AG10803 (cell line): ENCODE measurements around the gene KCNS1.

Source experiments
- DNase-seq: peaks from one replicate; pipeline ENCODE4 v3.0.0; 2010; ENCODE audit warnings: low read depth
- H3K4me3 ChIP-seq: 2 replicates; pipeline ENCODE4 v1.5.1; 2011; ENCODE audit warnings: mild to moderate bottlenecking, low read length, control low read depth
- TF ChIP-seq, protein P1 (sequence below): conservative IDR thresholded peaks from 2 replicates; pipeline ENCODE4 v1.5.1; 2011; ENCODE audit warnings: mild to moderate bottlenecking, low read length, control low read depth, inconsistent platforms

KCNS1 gene

DNA sequence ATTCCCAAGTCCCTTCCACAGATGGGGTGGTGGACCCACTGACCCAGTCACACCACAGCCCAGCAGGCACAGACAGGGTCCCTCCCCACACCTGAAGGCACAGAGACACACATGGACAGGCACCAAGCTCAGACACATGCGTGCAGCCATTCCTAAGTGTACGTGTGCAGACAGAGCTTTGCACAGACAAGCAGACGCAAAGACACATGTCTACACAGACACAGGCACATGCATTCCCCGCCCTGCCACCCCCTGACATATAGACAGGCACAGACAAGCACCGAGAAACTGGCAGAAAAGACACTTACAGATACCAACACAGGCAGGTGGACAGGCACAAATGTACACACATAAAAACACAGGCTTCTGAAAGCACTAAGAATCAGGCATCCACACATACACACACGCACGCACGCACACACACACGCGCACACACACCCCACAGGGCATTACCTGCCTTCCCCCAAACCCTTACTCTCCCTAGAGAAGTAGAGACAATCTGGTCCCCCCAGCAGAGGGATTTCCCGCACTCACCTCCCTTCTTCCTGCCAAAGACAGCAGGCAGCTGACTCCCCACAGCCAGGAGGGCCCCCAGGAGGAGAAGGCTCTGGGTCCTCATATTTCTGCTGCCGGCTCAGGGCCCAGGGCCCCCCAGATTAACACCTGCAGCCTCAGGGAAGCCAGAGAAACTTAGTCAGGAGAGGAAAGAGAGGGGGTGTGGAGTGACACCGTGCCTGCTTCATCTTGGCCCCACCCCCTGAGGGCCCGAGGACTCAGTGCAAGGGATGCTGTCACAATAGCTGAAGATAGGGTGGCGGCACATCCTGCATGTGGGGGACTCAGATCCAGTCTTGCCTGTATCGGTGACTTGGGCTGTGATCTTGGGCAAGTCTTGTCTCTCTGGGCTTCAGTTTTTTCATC lies 13.8 kb upstream of the KCNS1 start, which contains the start of gene WFDC5:
Gene WFDC5, minus strand, starts transcription at position 710 of the 921 bp plus-strand sequence. Its CDS starts 91 bp downstream, at position 619.
- no peak within 1 kb of the TSS for H3K4me3 ChIP-seq
- TF ChIP-seq, protein P1, sequence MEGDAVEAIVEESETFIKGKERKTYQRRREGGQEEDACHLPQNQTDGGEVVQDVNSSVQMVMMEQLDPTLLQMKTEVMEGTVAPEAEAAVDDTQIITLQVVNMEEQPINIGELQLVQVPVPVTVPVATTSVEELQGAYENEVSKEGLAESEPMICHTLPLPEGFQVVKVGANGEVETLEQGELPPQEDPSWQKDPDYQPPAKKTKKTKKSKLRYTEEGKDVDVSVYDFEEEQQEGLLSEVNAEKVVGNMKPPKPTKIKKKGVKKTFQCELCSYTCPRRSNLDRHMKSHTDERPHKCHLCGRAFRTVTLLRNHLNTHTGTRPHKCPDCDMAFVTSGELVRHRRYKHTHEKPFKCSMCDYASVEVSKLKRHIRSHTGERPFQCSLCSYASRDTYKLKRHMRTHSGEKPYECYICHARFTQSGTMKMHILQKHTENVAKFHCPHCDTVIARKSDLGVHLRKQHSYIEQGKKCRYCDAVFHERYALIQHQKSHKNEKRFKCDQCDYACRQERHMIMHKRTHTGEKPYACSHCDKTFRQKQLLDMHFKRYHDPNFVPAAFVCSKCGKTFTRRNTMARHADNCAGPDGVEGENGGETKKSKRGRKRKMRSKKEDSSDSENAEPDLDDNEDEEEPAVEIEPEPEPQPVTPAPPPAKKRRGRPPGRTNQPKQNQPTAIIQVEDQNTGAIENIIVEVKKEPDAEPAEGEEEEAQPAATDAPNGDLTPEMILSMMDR = no peak
- no peak for DNase-seq

DNA sequence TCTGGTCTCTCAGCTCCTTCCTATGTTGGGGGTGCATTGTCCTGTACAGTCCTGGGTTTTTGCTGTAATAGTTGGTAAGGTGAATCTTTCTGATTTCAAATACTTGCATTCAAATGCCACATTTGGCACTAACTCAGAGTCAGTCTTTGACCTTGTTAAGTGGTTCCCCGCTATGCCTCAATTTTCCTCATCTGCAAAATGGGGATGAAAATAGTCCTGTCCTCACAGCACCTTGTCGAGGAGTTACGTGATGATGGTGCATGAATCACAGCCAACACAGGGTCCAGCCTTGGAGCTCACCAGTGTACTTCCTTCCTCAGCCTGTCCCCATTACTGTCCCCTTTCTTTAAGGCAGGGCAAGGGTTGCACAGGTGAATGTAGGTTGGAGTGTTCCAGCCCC lies 12.9 kb upstream of the KCNS1 start:
- TF ChIP-seq, protein P1 = no peak
- no peak for DNase-seq
- no peak overlapping the region for H3K4me3 ChIP-seq

DNA sequence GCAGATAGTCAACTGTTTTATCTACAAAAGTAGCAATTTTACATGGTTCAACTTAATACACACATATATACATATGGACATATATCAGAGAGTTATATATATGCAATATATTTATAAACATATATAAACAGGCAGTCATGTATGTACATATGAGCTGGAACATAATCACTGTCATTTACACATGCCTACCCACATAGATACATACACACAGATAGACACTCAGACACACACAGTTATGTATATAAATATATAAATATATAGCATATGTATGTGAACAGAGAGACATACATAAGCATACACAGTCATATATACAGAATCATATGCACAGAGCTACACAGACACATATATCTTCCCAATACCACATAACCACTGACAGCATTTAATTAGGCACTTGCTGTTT lies 11.8 kb upstream of the KCNS1 start:
- no peak for DNase-seq
- no peak overlapping the region for H3K4me3 ChIP-seq
- TF ChIP-seq, protein P1 = no peak

DNA sequence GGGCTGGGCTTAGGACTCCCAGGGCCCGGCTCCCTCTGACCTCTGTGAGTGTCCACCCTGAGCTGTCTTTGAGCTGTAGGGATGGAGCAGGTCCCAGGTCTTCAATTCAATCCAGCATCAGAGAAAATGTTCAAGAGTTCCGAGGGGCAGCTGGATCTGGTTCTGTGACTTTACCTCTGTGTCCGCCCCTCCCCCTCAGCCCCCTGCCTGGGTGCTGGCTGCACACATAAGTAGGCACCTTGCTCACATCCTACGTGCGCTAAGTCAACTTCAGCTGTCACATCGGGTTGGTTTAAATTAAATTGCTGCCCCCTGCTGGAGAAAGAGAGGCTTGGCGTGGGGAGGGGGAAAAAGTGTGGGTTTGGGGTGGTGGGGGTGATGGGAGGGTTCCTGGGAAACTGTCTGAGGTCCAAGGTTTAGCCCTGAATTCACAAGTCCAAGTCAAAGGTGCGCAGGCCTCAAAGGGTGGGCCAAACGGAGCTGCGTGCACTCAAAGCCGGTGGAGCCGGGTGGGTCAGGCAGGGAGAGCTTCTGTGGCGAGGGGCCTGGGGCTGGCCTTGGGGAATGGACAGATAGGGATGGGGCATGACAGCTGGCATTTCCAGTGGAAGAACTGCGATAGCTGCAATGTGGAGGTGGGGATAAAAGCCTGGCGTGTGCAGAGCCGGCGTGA lies 11.0 kb upstream of the KCNS1 start:
- no peak overlapping the region for H3K4me3 ChIP-seq
- DNase-seq = no peak

DNA sequence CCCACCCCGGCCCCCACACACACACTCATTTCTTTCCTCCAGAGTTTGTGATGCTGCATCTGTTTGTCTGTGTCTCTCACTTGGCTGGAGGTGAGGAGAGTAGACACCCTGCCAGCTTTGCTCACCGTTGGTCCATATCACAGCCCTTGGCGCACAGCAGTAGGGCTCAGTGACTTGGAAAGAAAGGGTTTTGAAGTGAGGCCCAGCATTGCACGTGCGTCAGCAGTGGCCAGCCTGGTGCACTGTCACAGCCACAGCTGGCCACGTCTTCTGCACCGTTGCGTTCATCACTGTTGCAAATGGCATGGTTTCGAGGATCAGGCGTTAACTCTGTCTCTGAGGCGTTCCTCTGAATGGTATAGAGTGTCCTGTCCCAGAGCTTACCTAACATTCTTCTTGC lies 10.4 kb upstream of the KCNS1 start:
- no peak for DNase-seq
- TF ChIP-seq, protein P1 = no peak

More for the DNA sequence above, 11.0 kb upstream of the KCNS1 start:
- TF ChIP-seq, protein P1 = peak; percentile 54

DNA sequence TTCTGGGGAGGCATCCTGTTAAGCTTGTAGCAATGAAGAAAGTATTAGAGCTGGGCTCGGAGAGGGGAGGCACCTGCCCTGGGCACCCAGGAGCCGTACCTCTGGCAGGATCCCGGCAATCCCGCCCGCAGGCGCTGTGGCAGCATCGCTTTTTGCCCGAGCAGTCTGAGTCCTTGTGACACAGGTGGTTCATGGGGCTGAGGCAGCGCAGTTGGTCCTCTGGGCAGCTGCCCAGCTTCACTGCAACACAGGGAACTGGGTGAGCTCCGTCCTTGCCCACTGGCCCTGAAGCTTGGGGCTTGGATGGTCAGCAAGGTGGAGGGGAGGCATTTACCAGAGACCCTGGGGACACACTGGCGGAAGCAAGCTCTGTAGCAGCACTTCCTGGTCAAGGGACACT lies 9.4 kb upstream of the KCNS1 start:
- DNase-seq = no peak
- TF ChIP-seq, protein P1 = no peak

More for the DNA sequence above, 10.4 kb upstream of the KCNS1 start:
- no peak overlapping the region for H3K4me3 ChIP-seq

DNA sequence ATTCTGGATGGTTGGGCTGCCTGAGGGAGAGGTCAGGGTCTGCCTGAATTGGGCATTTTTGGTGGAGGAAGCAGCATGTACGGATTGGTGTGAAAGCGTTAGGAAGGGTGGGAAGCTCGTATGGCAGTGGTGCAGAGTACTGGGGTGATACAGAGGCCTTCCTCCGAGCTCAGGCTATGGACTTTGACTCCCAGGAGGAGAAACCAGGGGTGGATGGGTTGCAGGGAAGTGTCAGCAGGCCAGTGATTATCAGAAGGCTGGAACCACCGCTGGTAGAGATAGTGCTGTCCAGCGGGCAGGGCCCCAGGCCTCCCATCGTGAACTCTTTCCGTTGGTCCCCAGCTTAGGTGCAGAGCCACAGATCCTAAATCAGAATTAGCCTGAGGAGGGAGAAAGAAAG lies 8.7 kb upstream of the KCNS1 start:
- H3K4me3 ChIP-seq = no peak overlapping the region
- TF ChIP-seq, protein P1 = no peak
- DNase-seq = no peak

More for the DNA sequence above, 9.4 kb upstream of the KCNS1 start:
- H3K4me3 ChIP-seq = no peak overlapping the region
